Measurements from ENCODE around the gene RCAN2. TPM values are rescaled to one million over a fixed set of nuclear protein-coding genes. Genes with fewer than 3 reads are reported as not detected.

RCAN2 gene
- total and polyA plus RNA-seq, 9 of the 15 experiments (the other 6 are each of a cell fraction or from before 2014, with no cell fraction given): 0.04 TPM; not detected in 8

DNA sequence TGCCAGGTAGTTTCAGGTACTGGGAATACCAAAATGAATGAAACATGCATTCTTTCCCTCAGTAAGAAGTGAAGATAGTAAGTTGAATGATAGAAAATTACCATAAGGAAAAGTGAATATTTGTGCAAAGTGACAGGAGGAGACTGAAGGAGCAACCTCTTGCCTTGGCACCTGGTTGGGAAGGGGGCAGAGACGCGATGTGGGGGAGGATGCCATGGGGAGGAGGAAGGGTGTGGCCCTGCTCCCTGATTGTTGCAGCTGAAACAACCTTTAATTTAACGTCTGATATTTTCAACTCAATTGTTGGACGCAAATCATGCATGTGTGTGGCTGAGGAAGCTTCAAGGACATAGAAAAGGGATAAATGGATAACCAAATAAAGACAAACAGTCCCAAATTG lies 248.3 kb downstream of the RCAN2 start:
- Histone ChIP-seq H3K27me3 (ENCODE audit: control insufficient read depth in 2 of 2, insufficient read depth in 2 of 2, low read length in 2 of 2) (no peaks in the 10 kb centered on the region), H3K36me3 (ENCODE audit: control insufficient read depth, insufficient read depth, low read length) (no peaks in the 10 kb centered on the region), H3K9ac (ENCODE audit: insufficient read depth in 1 of 2, low read depth in 2 of 2, low read length in 2 of 2) (no peak overlapping the region), H4K20me1 (replicated peaks; ENCODE audit: control insufficient read depth, insufficient read depth, low read length) (no peaks in the 10 kb centered on the region), H3K4me3 (no peak overlapping the region), H3K79me2 (ENCODE audit: control insufficient read depth, insufficient read depth, low read length) (no peaks in the 10 kb centered on the region), H3K4me1 (replicated peaks in 1 of 2; ENCODE audit: control insufficient read depth in 2 of 2, insufficient read depth in 2 of 2, low read length in 2 of 2) (no peaks in the 10 kb centered on the region), H2AFZ (ENCODE audit: low read depth, low read length) (no peak overlapping the region), H3K9me1 (ENCODE audit: control insufficient read depth, insufficient read depth, low read length) (no peaks in the 10 kb centered on the region), H3K4me2 (ENCODE audit: insufficient read depth, low read length) (no peak overlapping the region), H3K27ac (ENCODE audit: extremely low read depth, low read depth, low read length) (no peak overlapping the region), H3K9me3 (replicated peaks; ENCODE audit: control insufficient read depth, insufficient read depth, low read depth, low read length) (no peaks in the 10 kb centered on the region)
- ATAC-seq (no peak), FAIRE-seq (no peak), DNase-seq (ENCODE audit: extremely low read depth in 1 of 4, low spot score in 3 of 4) (no peak)
- in situ Hi-C loops (cut with MboI): no loop called here
- intact Hi-C loops (cut with micrococcal nuclease): no loop called here
- TF ChIP-seq TAF9B (IDR thresholded peaks at IDR 0.05; ENCODE audit: partially characterized antibody) (no peak), HDAC1 (IDR thresholded peaks at IDR 0.05) (no peak), JUND (IDR thresholded peaks at IDR 0.05; ENCODE audit: borderline replicate concordance, low read depth, low read length) (no peak), JUND (tag; IDR thresholded peaks at IDR 0.05; ENCODE audit: borderline replicate concordance, low read depth, low read length) (no peak), ZNF561 (CRISPR knock-in tag; conservative IDR thresholded peaks at IDR 0.05) (no peak), MYNN (IDR thresholded peaks at IDR 0.05) (no peak), MYNN (CRISPR knock-in tag; IDR thresholded peaks at IDR 0.05) (no peak), ATF1 (CRISPR knock-in tag; IDR thresholded peaks at IDR 0.05) (no peak), ATF1 (tag; IDR thresholded peaks at IDR 0.05) (no peak), ETV5 (CRISPR knock-in tag; IDR thresholded peaks at IDR 0.05; ENCODE audit: low read depth) (no peak), ELF4 (CRISPR knock-in tag; IDR thresholded peaks at IDR 0.05) (no peak), KLF16 (IDR thresholded peaks at IDR 0.05) (no peak), DIDO1 (tag; IDR thresholded peaks at IDR 0.05; ENCODE audit: low read depth) (no peak)
- TF ChIP-seq, protein P1, sequence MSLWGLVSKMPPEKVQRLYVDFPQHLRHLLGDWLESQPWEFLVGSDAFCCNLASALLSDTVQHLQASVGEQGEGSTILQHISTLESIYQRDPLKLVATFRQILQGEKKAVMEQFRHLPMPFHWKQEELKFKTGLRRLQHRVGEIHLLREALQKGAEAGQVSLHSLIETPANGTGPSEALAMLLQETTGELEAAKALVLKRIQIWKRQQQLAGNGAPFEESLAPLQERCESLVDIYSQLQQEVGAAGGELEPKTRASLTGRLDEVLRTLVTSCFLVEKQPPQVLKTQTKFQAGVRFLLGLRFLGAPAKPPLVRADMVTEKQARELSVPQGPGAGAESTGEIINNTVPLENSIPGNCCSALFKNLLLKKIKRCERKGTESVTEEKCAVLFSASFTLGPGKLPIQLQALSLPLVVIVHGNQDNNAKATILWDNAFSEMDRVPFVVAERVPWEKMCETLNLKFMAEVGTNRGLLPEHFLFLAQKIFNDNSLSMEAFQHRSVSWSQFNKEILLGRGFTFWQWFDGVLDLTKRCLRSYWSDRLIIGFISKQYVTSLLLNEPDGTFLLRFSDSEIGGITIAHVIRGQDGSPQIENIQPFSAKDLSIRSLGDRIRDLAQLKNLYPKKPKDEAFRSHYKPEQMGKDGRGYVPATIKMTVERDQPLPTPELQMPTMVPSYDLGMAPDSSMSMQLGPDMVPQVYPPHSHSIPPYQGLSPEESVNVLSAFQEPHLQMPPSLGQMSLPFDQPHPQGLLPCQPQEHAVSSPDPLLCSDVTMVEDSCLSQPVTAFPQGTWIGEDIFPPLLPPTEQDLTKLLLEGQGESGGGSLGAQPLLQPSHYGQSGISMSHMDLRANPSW (CRISPR knock-in tag; IDR thresholded peaks at IDR 0.05): no peak
- TF ChIP-seq, protein P2, sequence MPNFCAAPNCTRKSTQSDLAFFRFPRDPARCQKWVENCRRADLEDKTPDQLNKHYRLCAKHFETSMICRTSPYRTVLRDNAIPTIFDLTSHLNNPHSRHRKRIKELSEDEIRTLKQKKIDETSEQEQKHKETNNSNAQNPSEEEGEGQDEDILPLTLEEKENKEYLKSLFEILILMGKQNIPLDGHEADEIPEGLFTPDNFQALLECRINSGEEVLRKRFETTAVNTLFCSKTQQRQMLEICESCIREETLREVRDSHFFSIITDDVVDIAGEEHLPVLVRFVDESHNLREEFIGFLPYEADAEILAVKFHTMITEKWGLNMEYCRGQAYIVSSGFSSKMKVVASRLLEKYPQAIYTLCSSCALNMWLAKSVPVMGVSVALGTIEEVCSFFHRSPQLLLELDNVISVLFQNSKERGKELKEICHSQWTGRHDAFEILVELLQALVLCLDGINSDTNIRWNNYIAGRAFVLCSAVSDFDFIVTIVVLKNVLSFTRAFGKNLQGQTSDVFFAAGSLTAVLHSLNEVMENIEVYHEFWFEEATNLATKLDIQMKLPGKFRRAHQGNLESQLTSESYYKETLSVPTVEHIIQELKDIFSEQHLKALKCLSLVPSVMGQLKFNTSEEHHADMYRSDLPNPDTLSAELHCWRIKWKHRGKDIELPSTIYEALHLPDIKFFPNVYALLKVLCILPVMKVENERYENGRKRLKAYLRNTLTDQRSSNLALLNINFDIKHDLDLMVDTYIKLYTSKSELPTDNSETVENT (CRISPR knock-in tag; IDR thresholded peaks at IDR 0.05): no peak
- WGBS (ENCODE audit: insufficient coverage, low coverage, missing lambda C conversion rate): 0% methylated on average over 4 of the region's 4 CpGs
- POLR2A ChIA-PET: no interaction called here
- no TSS peak for BruUV-seq (replicated peaks)
- CTCF ChIA-PET (ENCODE audit: low intra/inter-chr PET ratio): no interaction called here

Measured in K562 (cell line).